ENCODE results near the gene ULBP2.

DNA sequence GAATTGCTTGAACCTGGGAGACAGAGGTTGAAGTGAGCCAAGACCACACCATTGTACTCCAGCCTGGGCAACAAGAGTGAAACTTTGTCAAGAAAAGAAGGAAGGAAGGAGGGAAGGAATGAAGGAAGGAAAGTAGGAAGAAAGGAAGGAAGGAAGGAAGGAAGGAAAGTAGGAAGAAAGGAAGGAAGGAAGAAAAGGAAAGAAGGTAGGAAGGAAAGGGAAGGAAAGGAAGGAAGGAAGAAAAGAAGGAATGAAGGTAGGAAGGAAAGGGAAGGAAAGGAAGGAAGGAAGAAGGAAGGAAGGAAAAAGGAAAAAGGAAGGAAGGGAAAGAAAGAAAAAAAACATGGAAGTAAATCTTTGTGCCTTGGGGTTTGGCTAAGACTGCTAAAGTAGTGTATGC lies 33.6 kb downstream of the ULBP2 start:
- TF ChIP-seq, protein P1, sequence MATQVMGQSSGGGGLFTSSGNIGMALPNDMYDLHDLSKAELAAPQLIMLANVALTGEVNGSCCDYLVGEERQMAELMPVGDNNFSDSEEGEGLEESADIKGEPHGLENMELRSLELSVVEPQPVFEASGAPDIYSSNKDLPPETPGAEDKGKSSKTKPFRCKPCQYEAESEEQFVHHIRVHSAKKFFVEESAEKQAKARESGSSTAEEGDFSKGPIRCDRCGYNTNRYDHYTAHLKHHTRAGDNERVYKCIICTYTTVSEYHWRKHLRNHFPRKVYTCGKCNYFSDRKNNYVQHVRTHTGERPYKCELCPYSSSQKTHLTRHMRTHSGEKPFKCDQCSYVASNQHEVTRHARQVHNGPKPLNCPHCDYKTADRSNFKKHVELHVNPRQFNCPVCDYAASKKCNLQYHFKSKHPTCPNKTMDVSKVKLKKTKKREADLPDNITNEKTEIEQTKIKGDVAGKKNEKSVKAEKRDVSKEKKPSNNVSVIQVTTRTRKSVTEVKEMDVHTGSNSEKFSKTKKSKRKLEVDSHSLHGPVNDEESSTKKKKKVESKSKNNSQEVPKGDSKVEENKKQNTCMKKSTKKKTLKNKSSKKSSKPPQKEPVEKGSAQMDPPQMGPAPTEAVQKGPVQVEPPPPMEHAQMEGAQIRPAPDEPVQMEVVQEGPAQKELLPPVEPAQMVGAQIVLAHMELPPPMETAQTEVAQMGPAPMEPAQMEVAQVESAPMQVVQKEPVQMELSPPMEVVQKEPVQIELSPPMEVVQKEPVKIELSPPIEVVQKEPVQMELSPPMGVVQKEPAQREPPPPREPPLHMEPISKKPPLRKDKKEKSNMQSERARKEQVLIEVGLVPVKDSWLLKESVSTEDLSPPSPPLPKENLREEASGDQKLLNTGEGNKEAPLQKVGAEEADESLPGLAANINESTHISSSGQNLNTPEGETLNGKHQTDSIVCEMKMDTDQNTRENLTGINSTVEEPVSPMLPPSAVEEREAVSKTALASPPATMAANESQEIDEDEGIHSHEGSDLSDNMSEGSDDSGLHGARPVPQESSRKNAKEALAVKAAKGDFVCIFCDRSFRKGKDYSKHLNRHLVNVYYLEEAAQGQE (IDR thresholded peaks at IDR 0.05): no peak
- TF ChIP-seq, protein P2, sequence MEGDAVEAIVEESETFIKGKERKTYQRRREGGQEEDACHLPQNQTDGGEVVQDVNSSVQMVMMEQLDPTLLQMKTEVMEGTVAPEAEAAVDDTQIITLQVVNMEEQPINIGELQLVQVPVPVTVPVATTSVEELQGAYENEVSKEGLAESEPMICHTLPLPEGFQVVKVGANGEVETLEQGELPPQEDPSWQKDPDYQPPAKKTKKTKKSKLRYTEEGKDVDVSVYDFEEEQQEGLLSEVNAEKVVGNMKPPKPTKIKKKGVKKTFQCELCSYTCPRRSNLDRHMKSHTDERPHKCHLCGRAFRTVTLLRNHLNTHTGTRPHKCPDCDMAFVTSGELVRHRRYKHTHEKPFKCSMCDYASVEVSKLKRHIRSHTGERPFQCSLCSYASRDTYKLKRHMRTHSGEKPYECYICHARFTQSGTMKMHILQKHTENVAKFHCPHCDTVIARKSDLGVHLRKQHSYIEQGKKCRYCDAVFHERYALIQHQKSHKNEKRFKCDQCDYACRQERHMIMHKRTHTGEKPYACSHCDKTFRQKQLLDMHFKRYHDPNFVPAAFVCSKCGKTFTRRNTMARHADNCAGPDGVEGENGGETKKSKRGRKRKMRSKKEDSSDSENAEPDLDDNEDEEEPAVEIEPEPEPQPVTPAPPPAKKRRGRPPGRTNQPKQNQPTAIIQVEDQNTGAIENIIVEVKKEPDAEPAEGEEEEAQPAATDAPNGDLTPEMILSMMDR (IDR thresholded peaks at IDR 0.05): no peak
- TF ChIP-seq POLR2A (IDR thresholded peaks at IDR 0.05; ENCODE audit: low read length) (no peak), EP300 (IDR thresholded peaks at IDR 0.05) (no peak), POLR2AphosphoS2 (conservative IDR thresholded peaks at IDR 0.05; ENCODE audit: low read length) (no peak), SMC3 (IDR thresholded peaks at IDR 0.05) (no peak), CEBPB (IDR thresholded peaks at IDR 0.05) (no peak), CHD2 (IDR thresholded peaks at IDR 0.05; ENCODE audit: low read length, partially characterized antibody) (no peak), CBX8 (IDR thresholded peaks at IDR 0.05) (no peak)
- TF ChIP-seq, protein P3, sequence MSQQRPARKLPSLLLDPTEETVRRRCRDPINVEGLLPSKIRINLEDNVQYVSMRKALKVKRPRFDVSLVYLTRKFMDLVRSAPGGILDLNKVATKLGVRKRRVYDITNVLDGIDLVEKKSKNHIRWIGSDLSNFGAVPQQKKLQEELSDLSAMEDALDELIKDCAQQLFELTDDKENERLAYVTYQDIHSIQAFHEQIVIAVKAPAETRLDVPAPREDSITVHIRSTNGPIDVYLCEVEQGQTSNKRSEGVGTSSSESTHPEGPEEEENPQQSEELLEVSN (IDR thresholded peaks at IDR 0.05; ENCODE audit: borderline replicate concordance, low read depth): no peak
